HepG2 (cell line): ENCODE measurements around the gene TMEM174. TPM values are rescaled to one million over a fixed set of nuclear protein-coding genes. Genes with fewer than 3 reads are reported as not detected.

Source experiments
- ATAC-seq: fragments of 200-7000 bp; cut with Tn5 transposase; 3 replicates; pipeline ENCODE4 v1.9.1; 2020; ENCODE audit warnings: mild to moderate bottlenecking, moderate library complexity
- BruUV-seq: library from RNA; stranded (reverse); fragments of 400-500 nt; replicated peaks from 2 replicates; lab custom pipeline; 2021; lab: Mats Ljungman, UMichigan
- CTCF ChIA-PET: fragments of 300-600 bp; formaldehyde crosslinking; extraction: SDS; loops from one replicate; lab custom pipeline; 2021; ENCODE audit warnings: low total read pairs, inconsistent platforms, low intra/inter-chr PET ratio; lab: Yijun Ruan, JAX
- POLR2A ChIA-PET: fragments of 350-600 bp; sonication (Branson Sonifier 250); formaldehyde crosslinking; loops from one replicate; lab custom pipeline; 2020; ENCODE audit warnings: antibody characterized with exemption, inconsistent platforms; lab: Yijun Ruan, JAX
- DNase-seq: peaks from one replicate; pipeline ENCODE4 v3.0.0-alpha.2; 2015; ENCODE audit warnings: low spot score
- FAIRE-seq: peaks from 3 replicates; lab custom pipeline; 2011; peaks lifted over from hg19 to GRCh38; lab: Jason Lieb, UNC
- H2AFZ ChIP-seq: one replicate; pipeline ENCODE4 v1.6.1; 2011; ENCODE audit warnings: low read length, inconsistent platforms
- H3K27ac ChIP-seq: fragments of 300-600 bp; 3 replicates; pipeline ENCODE4 v1.8.0; 2011; ENCODE audit warnings: mixed run types, mild to moderate bottlenecking, mixed read lengths, low read length, inconsistent platforms; ENCODE audit not compliant: insufficient read depth; ENCODE audit errors: extremely low read length
- H3K27me3 ChIP-seq, 2 experiments: fragments of 200-600 bp in 1 of 2; 2 replicates in 1 of 2; 3 replicates in 1 of 2; pipeline versions ENCODE4 v1.6.0 to v1.8.0; 2011; ENCODE audit warnings: low read length in 2 of 2, mild to moderate bottlenecking in 2 of 2, moderate library complexity in 2 of 2, inconsistent platforms in 1 of 2; ENCODE audit not compliant: insufficient read depth in 2 of 2, control insufficient read depth in 1 of 2
- H3K36me3 ChIP-seq, 2 experiments: fragments of 200-600 bp in 1 of 2; replicated peaks in 1 of 2; 2 replicates in 1 of 2; 3 replicates in 1 of 2; pipeline versions ENCODE4 v1.5.1 to v1.8.0; 2011; ENCODE audit warnings: low read length in 2 of 2, inconsistent platforms in 1 of 2; ENCODE audit not compliant: insufficient read depth in 2 of 2, control insufficient read depth in 1 of 2
- H3K4me1 ChIP-seq: 2 replicates; pipeline ENCODE4 v1.5.1; 2012; ENCODE audit warnings: low read length, inconsistent platforms; ENCODE audit not compliant: insufficient read depth
- H3K4me2 ChIP-seq: 2 replicates; pipeline ENCODE4 v1.6.0; 2011; ENCODE audit warnings: low read depth, low read length, inconsistent platforms
- H3K4me3 ChIP-seq, 3 experiments: fragments of 200-600 bp in 1 of 3; sonication (generic), shearing (Covaris generic) in 1 of 3; replicated peaks in 1 of 3; 2 replicates each; pipeline ENCODE4 v1.5.1; 2011 to 2016; ENCODE audit warnings: low read length in 3 of 3, inconsistent platforms in 2 of 3, low read depth in 2 of 3, mild to moderate bottlenecking in 2 of 3, control low read depth in 1 of 3, mixed read lengths in 1 of 3; ENCODE audit not compliant: insufficient read depth in 1 of 3
- H3K79me2 ChIP-seq: one replicate; pipeline ENCODE4 v1.6.1; 2011; ENCODE audit warnings: low read length, inconsistent platforms; ENCODE audit not compliant: insufficient read depth
- H3K9ac ChIP-seq: 2 replicates; pipeline ENCODE4 v1.6.0; 2011; ENCODE audit warnings: mild to moderate bottlenecking, low read depth, low read length, inconsistent platforms; ENCODE audit not compliant: insufficient read depth
- H3K9me3 ChIP-seq: 2 replicates; pipeline ENCODE4 v1.5.1; 2012; ENCODE audit warnings: mild to moderate bottlenecking, low read length
- H4K20me1 ChIP-seq: 2 replicates; pipeline ENCODE4 v1.6.0; 2011; ENCODE audit warnings: inconsistent platforms, mild to moderate bottlenecking, low read length, moderate library complexity; ENCODE audit not compliant: insufficient read depth
- CTCF ChIP-seq: sonication (generic); formaldehyde crosslinking; IDR thresholded peaks from 2 replicates; pipeline ENCODE4 v1.5.0; 2020; ENCODE audit warnings: mild to moderate bottlenecking, missing genetic modification reagents, moderate library complexity
- GATA4 ChIP-seq: sonication (generic); IDR thresholded peaks from 2 replicates; pipeline ENCODE4 v1.6.1; 2016; ENCODE audit warnings: antibody characterized with exemption, low read depth, borderline replicate concordance
- MAFG ChIP-seq: sonication (generic); formaldehyde crosslinking; IDR thresholded peaks from 2 replicates; pipeline ENCODE4 v1.5.1; 2020; ENCODE audit warnings: mild to moderate bottlenecking, missing genetic modification reagents
- RCOR2 ChIP-seq: IDR thresholded peaks from 2 replicates; pipeline ENCODE4 v1.6.1; 2016; ENCODE audit warnings: missing biosample characterization, missing genetic modification reagents
- STAG1 ChIP-seq: sonication (generic); formaldehyde crosslinking; IDR thresholded peaks from 2 replicates; pipeline ENCODE4 v1.4.0; 2020; ENCODE audit warnings: missing genetic modification reagents
- ZBTB14 ChIP-seq: sonication (generic); formaldehyde crosslinking; IDR thresholded peaks from 2 replicates; pipeline ENCODE4 v1.4.0; 2020; ENCODE audit warnings: missing genetic modification reagents
- ZNF773 ChIP-seq: sonication (generic); formaldehyde crosslinking; IDR thresholded peaks from 2 replicates; pipeline ENCODE4 v1.4.0; 2020; ENCODE audit warnings: missing genetic modification reagents, borderline replicate concordance
- in situ Hi-C: cut with HindIII; loops from 2 replicates; pipeline ENCODE4 v1.10.0; 2017; ENCODE audit warnings: low pct_unique_long_range_greater_than_20kb; ENCODE audit not compliant: extremely low pct_ligation_motif_present
- intact Hi-C: fragments of 100-400 bp; cut with micrococcal nuclease; formaldehyde crosslinking; loops from one replicate; pipeline ENCODE4 v1.10.0; 2022; ENCODE audit not compliant: unreplicated experiment
- polyA plus RNA-seq, 8 experiments: library from polyadenylated mRNA; depleted of rRNA in 3 of 8; stranded (reverse) in 7 of 8; unstranded in 1 of 8; fragments of >200 nt; fragmentation: Illumina TruSeq in 4 of 8; extraction: Trizol in 4 of 8; gene quantifications; 2 replicates each; pipeline versions ENCODE4 v1.2.1 to v1.2.3, GENCODE V29; 2011 to 2016; ENCODE audit warnings: low read depth in 4 of 8, missing spikeins in 1 of 8, mixed read lengths in 1 of 8; ENCODE audit not compliant: insufficient read depth in 1 of 8
- total RNA-seq, 5 experiments: library from RNA; depleted of rRNA; stranded (reverse); fragments of >200 nt; fragmentation: Illumina TruSeq; extraction: Trizol; gene quantifications; 2 replicates each; pipeline ENCODE4 v1.2.3, GENCODE V29; 2016; ENCODE audit warnings: low read depth in 1 of 5

Gene TMEM174
- total and polyA plus RNA-seq, 2 of the 13 experiments (the other 11 are each of a cell fraction or from before 2014, with no cell fraction given), result not detected

GRCh38 chr5:73160239-73160671 lies 12.7 kb upstream of the TMEM174 start (continued):
- TF ChIP-seq ZBTB14 (no peak), RCOR2 (no peak), GATA4 (no peak), MAFG (no peak)

GRCh38 chr5:73170522-73170921 lies 2.5 kb upstream of the TMEM174 start:
- Histone ChIP-seq H3K4me2 (no peak overlapping the region), H3K36me3 (no peaks in the 10 kb centered on the region), H3K27ac (no peak overlapping the region), H3K4me3 (no peak overlapping the region), H3K79me2 (no peaks in the 10 kb centered on the region), H2AFZ (no peak overlapping the region), H3K27me3 (peaks cover 0 to 19% of the 10 kb centered on the region in 2 experiments; a peak in 2 of 5 replicates), H3K9me3 (no peaks in the 10 kb centered on the region), H3K9ac (no peak overlapping the region), H4K20me1 (no peaks in the 10 kb centered on the region), H3K4me1 (no peaks in the 10 kb centered on the region)
- in situ Hi-C loops, result no loop called here
- ChIA-PET CTCF (no interaction called here), POLR2A (no interaction called here)
- BruUV-seq, result no TSS peak
- ATAC-seq (no peak), DNase-seq (peak; percentile 19), FAIRE-seq (peak; percentile 46)
- no peak for TF ChIP-seq ZNF773 (CRISPR knock-in tag)
- peak; percentile 52 for TF ChIP-seq CTCF
- TF ChIP-seq STAG1, result peak; percentile 24; the same call in 1 of the 2 replicates
- intact Hi-C loops, result no loop called here
